ENCODE data around the gene ADA.

ADA gene

DNA sequence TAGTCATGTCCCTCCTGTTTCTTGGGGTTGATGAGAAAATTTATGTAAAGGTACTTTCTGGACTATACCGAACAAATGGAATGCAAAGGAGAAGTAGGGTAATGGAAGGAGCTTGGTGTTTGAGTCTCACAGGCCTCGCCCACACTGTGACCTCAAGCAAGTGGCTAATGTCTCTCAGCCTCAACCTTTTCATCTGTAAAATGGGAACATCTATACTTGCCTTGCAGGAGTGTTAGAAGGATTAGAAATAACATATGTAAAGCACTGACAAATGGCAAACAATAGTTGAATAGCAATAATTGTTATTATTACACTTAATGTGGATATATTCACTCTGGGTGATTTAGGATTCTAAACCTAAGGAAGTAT is 78.0 kb downstream of the ADA start:
- no peak for DNase-seq

- no peak for DNase-seq
These were observed 78.7 kb downstream of the ADA start for GRCh38 chr20:44572551-44573500.

DNA sequence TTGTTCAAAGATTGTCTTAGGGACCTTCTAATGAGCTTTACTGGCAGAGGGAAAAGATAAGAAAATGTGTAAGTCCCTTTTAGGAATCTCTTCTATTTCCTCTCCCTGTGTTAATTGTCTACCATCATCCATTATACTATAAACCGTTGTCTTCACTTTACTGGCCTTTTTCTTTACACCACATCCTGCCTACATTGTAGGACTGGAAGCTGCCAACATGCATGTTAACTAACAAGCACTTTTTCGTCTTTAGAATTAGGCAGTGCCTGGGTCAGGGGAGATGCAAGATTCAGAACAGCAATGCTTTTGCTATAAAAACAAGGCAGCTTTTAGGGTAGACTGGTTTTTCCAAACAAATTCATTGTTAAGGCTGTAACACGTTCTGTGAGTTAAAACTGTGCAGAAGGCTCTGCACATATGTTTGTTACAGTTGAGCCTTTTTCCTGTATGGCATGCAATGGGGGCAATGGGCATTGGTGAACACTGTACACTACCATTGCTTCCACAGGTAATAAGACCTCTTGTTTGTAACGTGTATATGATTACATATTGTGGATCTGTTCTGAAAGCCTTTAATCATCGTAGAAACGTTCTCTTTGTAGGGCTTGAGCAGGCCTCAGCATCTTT is 80.0 kb downstream of the ADA start:
- DNase-seq, result no peak

- no peak for DNase-seq
These were observed 81.1 kb downstream of the ADA start for GRCh38 chr20:44570367-44570766.

Data from hematopoietic multipotent progenitor cell treated with erythropoietin and hydrocortisone succinate and interleukin-3 and kit ligand, for 6 days (in vitro differentiated cells).